Activated naive CD8-positive, alpha-beta T cell treated with anti-CD3 and anti-CD28 coated beads for 36 hours (primary cell): ENCODE results near the gene MFAP2. TPM values are rescaled to one million over a fixed set of nuclear protein-coding genes. Genes with fewer than 3 reads are reported as not detected.

ENCODE experiments used
- DNase-seq: peaks from one replicate; pipeline ENCODE4 v3.0.0; 2021
- H3K27ac Mint-ChIP-seq: one replicate; pipeline ENCODE4 v1.8.0; 2022; ENCODE audit warnings: mild to moderate bottlenecking, moderate library complexity, mixed read lengths
- H3K27me3 Mint-ChIP-seq: one replicate; pipeline ENCODE4 v1.8.0; 2022; ENCODE audit warnings: mild to moderate bottlenecking, mixed read lengths
- H3K36me3 Mint-ChIP-seq: one replicate; pipeline ENCODE4 v1.8.0; 2021; ENCODE audit warnings: mild to moderate bottlenecking, mixed read lengths
- H3K4me1 Mint-ChIP-seq: one replicate; pipeline ENCODE4 v1.8.0; 2021; ENCODE audit warnings: mixed read lengths
- H3K4me3 Mint-ChIP-seq: one replicate; pipeline ENCODE4 v1.8.0; 2022; ENCODE audit warnings: mild to moderate bottlenecking, moderate library complexity, mixed read lengths
- H3K9me3 Mint-ChIP-seq: one replicate; pipeline ENCODE4 v1.8.0; 2022; ENCODE audit warnings: mixed read lengths
- total RNA-seq, 2 experiments: library from RNA; stranded (reverse); gene quantifications; one replicate each; pipeline ENCODE4 v1.2.3, GENCODE V29; 2021

MFAP2 gene
- total RNA-seq, 2 experiments from 2014 or later = not detected

DNA sequence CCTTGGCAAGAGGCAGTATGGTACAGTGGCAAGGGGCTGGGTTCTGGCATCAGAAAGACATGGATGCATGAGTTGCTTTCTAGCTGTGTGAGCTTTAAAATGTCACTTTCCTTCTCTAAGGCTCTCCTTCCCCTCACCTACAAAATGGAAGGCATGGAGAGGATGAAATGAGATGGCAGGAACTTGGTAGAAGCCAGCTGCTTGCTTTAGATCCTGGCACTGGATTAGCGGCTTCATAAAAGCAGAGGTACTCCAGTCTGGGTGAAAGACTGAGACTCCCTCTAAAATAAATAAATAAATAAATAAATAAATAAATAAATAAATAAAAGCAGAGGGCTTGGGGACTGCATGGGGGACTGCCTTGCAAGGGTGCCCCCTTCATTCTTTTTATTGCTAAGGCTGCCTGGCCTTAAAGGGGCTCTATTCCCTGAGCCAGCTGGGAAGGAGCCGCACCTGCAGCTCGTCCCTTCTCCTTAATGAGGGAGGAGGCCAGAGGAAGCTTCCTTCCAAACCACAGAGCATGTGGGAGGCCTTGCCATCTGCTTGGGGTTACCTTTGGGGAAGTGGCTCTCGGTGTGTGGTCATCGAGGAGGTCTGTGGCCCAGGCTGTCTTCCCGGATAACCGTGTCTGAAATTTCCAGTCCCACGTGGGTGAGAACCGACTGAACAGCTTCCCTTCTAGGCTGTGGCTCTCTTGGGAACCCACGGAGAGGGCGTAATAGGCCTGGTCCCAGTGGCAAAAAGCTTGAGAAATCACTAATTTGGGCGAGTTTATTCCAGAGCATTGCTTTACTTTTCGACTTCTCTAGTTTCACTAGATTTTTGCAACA is 33.3 kb upstream of the MFAP2 start:
- Mint-ChIP-seq H3K4me3 (no peak overlapping the region), H3K27ac (no peak overlapping the region), H3K36me3 (no peaks in the 10 kb centered on the region), H3K27me3 (no peaks in the 10 kb centered on the region), H3K4me1 (peaks cover 15% of the 10 kb centered on the region), H3K9me3 (no peaks in the 10 kb centered on the region)
- no peak for DNase-seq

DNA sequence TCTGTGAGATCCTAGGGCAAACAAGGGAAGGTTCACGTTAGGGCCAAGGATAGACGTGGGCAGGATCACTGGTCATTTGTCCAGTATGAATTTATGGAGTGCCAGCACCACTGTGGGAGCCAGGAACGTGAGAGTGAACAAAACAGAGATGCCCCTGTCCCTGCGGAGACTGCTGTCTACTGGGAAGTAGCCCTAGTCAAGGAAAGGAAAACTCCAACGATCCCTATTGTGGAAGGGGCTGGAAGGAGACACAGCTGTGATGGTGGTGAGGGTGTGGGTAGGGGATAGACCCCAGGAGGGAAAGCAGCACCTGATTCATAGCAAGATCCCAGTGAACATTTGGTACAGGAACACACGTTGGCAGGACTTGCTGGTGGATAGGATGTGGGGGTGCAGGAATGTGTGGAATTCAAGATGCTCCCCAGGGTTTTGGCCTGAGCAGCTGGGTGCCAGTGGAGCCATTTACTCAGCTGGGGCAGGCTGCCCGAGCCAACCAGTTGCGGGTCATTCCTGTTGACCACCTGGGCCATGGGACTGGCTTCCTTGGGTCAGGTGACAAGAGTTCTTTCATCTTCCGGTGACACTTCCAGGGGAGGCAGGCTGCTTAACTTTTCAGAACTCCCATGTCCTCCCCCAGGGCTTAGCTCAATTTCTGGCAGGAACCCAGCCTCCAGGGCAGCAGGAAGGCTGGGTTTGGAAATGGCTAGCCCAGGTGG is 32.5 kb upstream of the MFAP2 start:
- no peaks in the 10 kb centered on the region for H3K9me3 Mint-ChIP-seq
- no peaks in the 10 kb centered on the region for H3K27me3 Mint-ChIP-seq
- no peak overlapping the region for H3K4me3 Mint-ChIP-seq
- peaks cover 15% of the 10 kb centered on the region for H3K4me1 Mint-ChIP-seq
- no peaks in the 10 kb centered on the region for H3K36me3 Mint-ChIP-seq
- DNase-seq = no peak
- no peak overlapping the region for H3K27ac Mint-ChIP-seq

DNA sequence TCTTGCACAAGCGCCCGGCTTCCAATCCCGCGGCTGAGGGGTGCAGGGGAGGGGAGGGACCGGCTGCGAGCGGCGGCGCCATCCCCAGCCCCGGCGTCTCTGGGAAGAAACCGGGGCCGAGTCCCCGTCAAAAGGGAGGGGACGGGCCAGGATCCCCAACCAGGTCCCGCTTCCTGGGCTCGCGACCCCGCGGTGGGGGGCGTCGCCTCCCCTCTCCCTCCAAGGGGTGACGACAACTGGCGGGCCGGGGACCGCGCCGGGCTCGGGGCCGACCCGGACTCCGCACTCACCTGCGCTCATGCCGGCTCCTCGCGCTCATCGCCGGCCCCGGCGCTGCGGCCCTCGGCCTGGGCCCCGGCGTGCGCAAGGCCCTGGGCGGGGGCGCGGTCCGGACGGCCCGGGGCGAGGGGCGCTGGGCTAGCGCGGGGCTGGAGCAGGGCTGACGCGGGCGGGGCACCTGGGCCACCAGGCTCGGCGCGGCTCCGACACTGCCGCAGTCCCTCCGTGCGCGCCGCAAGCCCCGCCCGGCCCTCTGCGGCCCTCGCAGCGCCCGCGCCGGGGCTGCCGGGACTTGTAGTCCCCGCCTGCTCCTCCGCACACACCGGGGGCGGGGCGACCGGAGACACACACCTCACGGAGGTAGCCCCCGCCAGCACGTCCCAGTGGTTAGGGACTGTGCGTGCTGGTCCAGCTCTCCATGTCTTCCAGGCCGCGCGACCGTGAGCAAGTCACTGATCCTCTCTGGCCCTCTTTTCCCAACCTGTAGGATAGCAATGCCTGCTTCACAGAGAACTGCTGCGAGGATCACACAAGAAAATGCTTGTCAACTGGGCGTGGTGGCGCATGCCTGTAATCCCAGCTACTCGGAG is 31.3 kb upstream of the MFAP2 start, which contains the start of gene ATP13A2:
Gene ATP13A2, minus strand, starts transcription at position 490 of the 869 bp plus-strand sequence. Its CDS starts 190 bp downstream, at position 300.
- Mint-ChIP-seq H3K27me3 (no peaks in the 10 kb centered on the region), H3K27ac (peak within 1 kb of the TSS; percentile 42), H3K9me3 (no peaks in the 10 kb centered on the region), H3K4me3 (peak within 1 kb of the TSS; percentile 84), H3K4me1 (peaks cover 15% of the 10 kb centered on the region), H3K36me3 (no peaks in the 10 kb centered on the region)
- DNase-seq = peak; percentile 91

DNA sequence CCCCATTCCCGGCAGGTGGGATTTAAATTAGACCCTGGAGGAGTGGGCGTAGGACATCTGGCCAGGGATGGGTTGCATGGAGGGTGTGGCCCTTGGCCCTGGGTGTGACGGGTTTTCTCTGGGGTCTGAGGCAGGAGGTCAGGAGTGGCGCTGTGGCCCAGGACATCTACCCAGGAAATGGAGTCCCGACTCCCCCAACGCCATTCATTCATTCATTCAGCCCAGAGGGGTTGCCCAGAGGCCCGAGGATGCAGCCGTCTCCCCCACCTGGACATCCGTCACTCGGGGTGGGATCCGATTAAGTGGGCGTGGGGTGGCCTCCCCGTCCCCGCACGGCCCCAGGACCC is 30.6 kb upstream of the MFAP2 start:
- peaks cover 15% of the 10 kb centered on the region for H3K4me1 Mint-ChIP-seq
- no peak for DNase-seq
- H3K27ac Mint-ChIP-seq = no peak overlapping the region
- H3K4me3 Mint-ChIP-seq = peak overlapping the region; percentile 84
- H3K27me3 Mint-ChIP-seq = no peaks in the 10 kb centered on the region
- H3K36me3 Mint-ChIP-seq = no peaks in the 10 kb centered on the region
- no peaks in the 10 kb centered on the region for H3K9me3 Mint-ChIP-seq

DNA sequence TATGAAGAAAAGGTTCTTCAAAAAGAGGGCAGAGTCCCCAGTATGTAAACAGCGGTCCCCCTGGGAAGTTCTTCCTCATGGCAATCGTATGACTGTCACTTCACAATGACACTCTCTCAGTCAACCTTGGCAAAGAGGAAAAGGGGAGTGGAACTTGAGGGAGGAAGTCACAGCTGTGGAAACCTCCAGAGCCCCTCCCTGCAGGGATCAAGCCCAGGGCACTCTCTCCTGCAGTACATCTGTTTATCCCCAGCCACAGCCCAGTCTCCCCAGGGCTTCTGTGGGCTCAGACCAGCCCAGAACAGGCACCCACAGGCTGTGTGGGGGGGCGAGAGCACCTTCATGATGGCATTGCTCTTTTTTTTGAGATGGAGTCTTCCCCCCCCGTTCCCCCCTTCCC is 29.3 kb upstream of the MFAP2 start:
- no peaks in the 10 kb centered on the region for H3K9me3 Mint-ChIP-seq
- no peak overlapping the region for H3K27ac Mint-ChIP-seq
- no peaks in the 10 kb centered on the region for H3K36me3 Mint-ChIP-seq
- no peaks in the 10 kb centered on the region for H3K27me3 Mint-ChIP-seq
- no peak overlapping the region for H3K4me3 Mint-ChIP-seq
- DNase-seq = no peak
- H3K4me1 Mint-ChIP-seq = peaks cover 15% of the 10 kb centered on the region

DNA sequence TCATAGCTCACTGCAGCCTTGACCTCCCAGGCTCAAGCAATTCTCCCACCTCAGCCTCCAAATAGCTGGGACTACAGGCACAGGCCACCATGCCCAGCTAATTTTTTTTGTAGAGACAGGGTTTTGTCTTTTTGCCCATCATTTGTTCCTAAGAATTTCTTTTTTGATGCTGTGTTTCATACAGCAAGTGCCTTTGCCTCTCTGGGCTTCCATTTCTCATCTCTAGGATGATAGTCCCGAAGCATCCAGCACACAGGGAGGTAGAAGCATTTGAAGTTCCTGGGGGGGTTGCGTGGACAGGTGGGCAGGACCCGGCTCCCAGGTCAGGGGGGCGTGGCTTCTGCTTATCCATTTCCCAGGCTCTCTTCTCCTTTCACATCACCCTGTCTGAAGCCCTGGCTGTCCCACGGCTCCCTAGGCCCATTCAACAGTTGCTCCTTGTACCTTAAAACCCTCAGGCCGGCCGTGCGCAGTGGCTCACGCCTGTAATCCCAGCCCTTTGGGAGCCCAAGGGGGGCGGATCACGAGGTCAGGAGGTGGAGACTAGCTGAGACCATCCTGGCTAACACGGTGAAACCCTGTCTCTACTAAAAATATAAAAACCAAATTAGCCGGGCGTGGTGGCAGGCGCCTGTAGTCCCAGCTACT is 27.9 kb upstream of the MFAP2 start:
- DNase-seq = no peak
- peaks cover 15% of the 10 kb centered on the region for H3K4me1 Mint-ChIP-seq
- no peak overlapping the region for H3K27ac Mint-ChIP-seq
- no peak overlapping the region for H3K4me3 Mint-ChIP-seq
- no peaks in the 10 kb centered on the region for H3K27me3 Mint-ChIP-seq
- no peaks in the 10 kb centered on the region for H3K9me3 Mint-ChIP-seq
- H3K36me3 Mint-ChIP-seq = no peaks in the 10 kb centered on the region

DNA sequence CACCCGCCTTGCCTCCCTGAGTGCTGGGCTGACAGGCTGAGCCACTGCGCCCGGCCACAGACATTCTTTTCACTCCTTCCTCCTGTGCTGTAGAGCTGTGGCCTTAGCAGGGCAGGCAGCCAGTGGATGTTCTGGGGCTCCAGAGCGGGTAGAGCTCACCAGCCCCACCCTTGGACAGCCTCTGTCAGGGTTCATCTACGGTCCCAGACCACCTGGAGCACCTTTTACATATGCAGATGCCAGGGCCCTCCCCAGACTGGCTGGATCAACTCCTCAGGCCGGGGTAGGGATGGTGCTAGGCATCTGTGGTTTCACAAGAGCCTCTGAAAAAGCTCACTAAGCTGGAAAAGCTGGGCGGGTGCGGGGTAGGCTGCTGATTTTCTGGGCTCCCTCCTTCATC is 26.7 kb upstream of the MFAP2 start:
- Mint-ChIP-seq H3K36me3 (no peaks in the 10 kb centered on the region), H3K4me3 (no peak overlapping the region), H3K27me3 (no peaks in the 10 kb centered on the region), H3K4me1 (peaks cover 15% of the 10 kb centered on the region), H3K27ac (no peak overlapping the region), H3K9me3 (no peaks in the 10 kb centered on the region)
- no peak for DNase-seq

DNA sequence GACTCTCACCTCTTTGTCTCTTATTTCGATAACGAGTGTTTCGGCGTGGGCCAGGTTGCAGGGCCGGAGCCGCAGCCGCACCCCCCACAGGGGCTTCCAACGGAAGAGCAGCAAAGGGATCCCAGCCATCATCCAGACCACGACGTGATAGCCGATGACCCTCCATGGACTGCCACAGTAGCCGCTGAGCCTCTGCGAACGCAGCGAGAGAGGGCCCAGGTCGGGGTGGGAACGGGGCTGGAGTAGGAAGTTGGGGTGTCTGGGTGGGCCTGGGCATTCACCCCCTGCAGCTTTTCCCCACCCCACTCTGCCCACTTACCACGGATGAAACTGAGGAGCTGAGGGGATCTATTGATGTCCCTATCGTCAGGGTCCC is 24.9 kb upstream of the MFAP2 start:
- peaks cover 4% of the 10 kb centered on the region for H3K4me1 Mint-ChIP-seq
- no peak overlapping the region for H3K4me3 Mint-ChIP-seq
- H3K9me3 Mint-ChIP-seq = no peaks in the 10 kb centered on the region
- no peak for DNase-seq
- H3K36me3 Mint-ChIP-seq = no peaks in the 10 kb centered on the region
- no peak overlapping the region for H3K27ac Mint-ChIP-seq
- H3K27me3 Mint-ChIP-seq = no peaks in the 10 kb centered on the region

DNA sequence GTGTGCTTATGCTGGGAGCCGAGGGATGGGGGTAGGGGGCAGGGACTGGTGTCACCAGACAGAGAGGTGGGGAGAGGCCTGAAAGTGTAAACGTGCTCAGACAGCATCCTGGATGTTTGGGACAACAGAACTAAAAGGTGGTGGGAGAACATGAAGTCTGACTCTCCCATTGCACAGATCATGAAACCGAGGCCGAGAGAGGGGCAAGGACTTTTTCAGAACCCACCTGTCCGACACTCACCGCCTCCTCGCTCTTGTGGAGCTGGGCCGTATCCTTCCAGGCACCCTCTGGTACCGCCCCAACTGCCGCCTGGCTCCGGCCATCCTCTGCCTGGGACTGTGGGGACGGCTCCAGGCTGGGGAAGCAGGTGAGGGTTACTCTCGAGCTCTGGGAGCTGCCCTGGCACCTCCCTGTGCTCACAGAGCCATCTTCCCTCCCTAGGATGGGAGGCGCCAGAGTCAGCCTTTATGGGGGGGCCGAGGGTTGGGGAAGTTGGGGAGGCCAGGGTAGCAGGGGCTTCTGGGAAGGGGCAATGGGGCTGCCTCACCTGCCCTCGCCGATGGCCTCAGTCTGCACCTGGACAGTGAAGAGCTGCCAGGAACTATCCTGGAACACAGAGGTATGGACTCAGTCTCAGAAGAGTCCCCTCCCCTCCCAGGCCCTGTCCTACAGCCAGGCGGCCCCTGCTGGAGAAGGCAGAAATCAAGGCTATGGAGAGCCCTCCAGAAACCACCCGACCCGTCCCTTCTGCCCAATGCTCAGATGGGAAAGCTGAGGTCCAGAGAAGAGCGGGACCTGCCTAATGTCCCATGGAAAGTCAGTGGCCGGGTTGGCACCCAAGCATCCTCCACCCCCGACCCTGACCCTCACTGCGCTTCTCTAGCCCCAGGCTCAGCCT is 24.3 kb upstream of the MFAP2 start:
- no peaks in the 10 kb centered on the region for H3K4me1 Mint-ChIP-seq
- H3K27me3 Mint-ChIP-seq = no peaks in the 10 kb centered on the region
- no peak overlapping the region for H3K27ac Mint-ChIP-seq
- H3K4me3 Mint-ChIP-seq = no peak overlapping the region
- H3K9me3 Mint-ChIP-seq = no peaks in the 10 kb centered on the region
- H3K36me3 Mint-ChIP-seq = peaks cover under 1% of the 10 kb centered on the region
- DNase-seq = no peak

DNA sequence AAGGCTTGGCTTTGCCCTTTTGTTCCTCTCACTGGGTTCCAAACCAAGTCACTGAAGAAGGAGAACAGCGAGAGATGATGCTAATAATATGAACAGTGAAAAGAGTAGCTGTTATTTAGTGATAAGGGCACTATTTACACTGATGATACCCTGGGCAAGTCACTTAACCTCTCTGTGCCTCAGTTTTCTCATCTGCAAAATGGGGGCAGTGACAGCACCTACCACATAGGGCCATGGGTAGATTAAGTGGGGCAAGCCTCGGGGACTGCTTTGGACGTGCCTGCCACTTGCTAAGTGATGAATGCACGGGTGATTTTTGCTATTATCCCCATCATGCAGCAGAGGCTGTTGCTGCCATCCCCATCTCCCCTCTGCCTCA is 22.1 kb upstream of the MFAP2 start:
- no peak overlapping the region for H3K4me3 Mint-ChIP-seq
- no peak overlapping the region for H3K27ac Mint-ChIP-seq
- H3K4me1 Mint-ChIP-seq = no peaks in the 10 kb centered on the region
- no peaks in the 10 kb centered on the region for H3K9me3 Mint-ChIP-seq
- H3K36me3 Mint-ChIP-seq = peaks cover 3% of the 10 kb centered on the region
- no peaks in the 10 kb centered on the region for H3K27me3 Mint-ChIP-seq
- DNase-seq = no peak

DNA sequence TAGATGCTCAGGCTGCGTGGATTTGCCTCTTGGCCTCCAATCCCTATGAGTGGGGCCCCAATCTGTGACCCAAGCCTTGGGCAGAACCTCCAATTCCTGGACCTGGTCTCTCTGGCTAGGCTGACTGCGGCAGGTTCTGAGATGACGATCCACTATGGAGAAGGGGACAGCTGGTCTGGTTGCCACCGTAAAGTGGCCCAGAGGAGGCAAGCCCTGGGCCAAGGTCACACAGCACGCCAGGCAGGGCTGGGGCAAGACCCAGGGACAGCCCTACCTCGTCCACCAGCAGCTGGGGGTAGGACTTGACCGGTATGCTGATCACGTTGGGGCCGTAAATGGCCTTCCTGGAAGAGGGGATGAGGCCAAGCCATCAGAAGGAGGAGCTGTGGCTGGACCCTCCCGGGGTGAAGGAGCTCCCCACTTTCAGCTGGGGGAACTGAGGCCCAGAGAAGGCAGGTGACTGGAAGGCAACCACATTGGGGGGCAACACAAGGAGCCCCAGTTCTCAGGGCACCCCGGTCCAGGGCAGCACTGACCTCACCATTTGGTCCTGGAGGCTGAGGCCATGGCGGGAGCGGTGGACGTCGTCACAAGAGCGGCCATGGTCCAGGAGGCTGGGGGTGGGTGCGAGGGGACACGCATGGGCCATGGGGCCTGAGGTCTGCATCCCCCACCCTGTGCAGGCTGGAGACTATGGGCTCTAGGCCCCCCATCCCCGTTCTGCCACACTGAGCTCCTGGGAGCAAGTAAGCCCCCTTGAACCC is 21.5 kb upstream of the MFAP2 start:
- no peaks in the 10 kb centered on the region for H3K4me1 Mint-ChIP-seq
- H3K4me3 Mint-ChIP-seq = no peak overlapping the region
- H3K27me3 Mint-ChIP-seq = no peaks in the 10 kb centered on the region
- H3K36me3 Mint-ChIP-seq = peaks cover 3% of the 10 kb centered on the region
- no peak overlapping the region for H3K27ac Mint-ChIP-seq
- H3K9me3 Mint-ChIP-seq = no peaks in the 10 kb centered on the region
- no peak for DNase-seq

DNA sequence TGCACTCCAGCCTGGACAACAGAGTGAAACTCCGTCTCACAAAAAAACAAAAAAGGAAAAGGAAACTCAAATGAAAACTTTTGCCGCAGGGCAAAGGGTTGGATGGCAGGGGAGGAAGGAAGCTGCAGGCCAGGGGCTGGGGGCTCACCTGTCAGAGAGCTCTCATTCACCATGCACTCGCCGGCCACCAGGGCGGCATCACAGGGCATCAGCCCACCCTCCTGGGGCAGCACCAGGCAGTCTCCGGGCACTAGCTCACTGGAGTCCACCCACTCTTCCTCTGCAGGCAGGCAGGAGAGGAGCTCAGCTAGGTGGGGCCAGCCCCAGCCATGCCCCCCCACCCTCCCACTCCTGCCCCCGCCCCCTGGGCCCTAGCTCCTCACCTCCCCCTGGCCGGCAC is 19.4 kb upstream of the MFAP2 start:
- no peak overlapping the region for H3K27ac Mint-ChIP-seq
- no peak for DNase-seq
- H3K36me3 Mint-ChIP-seq = peaks cover 5% of the 10 kb centered on the region
- H3K9me3 Mint-ChIP-seq = no peaks in the 10 kb centered on the region
- H3K4me1 Mint-ChIP-seq = no peaks in the 10 kb centered on the region
- no peak overlapping the region for H3K4me3 Mint-ChIP-seq
- no peaks in the 10 kb centered on the region for H3K27me3 Mint-ChIP-seq

DNA sequence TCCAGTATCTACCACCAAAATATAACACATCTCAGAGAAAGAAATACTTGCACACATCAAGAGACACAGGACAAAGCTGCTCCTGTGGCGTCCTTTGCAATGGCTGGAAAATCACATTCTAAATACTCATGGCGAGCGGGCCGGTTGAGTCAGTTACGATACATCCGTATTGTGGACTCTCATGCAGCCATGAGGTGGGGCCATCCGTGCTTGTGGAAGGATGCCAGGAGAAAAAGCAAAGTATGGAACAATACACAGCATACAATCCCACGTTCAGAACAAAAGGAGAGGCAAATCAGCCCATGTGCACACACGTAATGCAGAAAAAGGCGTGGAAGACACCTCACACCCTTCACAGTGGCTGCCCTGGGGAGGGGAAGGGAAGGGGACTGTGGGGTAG is 18.2 kb upstream of the MFAP2 start:
- H3K27me3 Mint-ChIP-seq = no peaks in the 10 kb centered on the region
- H3K4me3 Mint-ChIP-seq = no peak overlapping the region
- no peaks in the 10 kb centered on the region for H3K4me1 Mint-ChIP-seq
- peaks cover 6% of the 10 kb centered on the region for H3K36me3 Mint-ChIP-seq
- DNase-seq = no peak
- H3K27ac Mint-ChIP-seq = no peak overlapping the region
- H3K9me3 Mint-ChIP-seq = no peaks in the 10 kb centered on the region
